GM12878 (cell line): ENCODE results near the gene C6orf89. TPM values are rescaled to one million over a fixed set of nuclear protein-coding genes. Genes with fewer than 3 reads are reported as not detected.

ENCODE experiments used
- ASH2L ChIP-seq: fragments of 300-600, 200-600 bp; sonication (generic); IDR thresholded peaks from 2 replicates; pipeline ENCODE4 v1.6.1; 2017; ENCODE audit warnings: low read depth, mild to moderate bottlenecking, borderline replicate concordance
- BCL11A ChIP-seq: IDR thresholded peaks from 2 replicates; pipeline ENCODE4 v1.6.1; 2011; ENCODE audit warnings: low read depth, low read length
- BRCA1 ChIP-seq: IDR thresholded peaks from 2 replicates; pipeline ENCODE4 v1.6.1; 2011; ENCODE audit warnings: low read depth, low read length, improper control_type of control experiment
- ESRRA ChIP-seq: IDR thresholded peaks from 2 replicates; pipeline ENCODE4 v1.6.1; 2012; ENCODE audit warnings: mild to moderate bottlenecking, low read length, improper control_type of control experiment
- GABPA ChIP-seq: IDR thresholded peaks from 2 replicates; pipeline ENCODE4 v1.6.1; 2014; ENCODE audit warnings: antibody characterized with exemption, low read depth, mild to moderate bottlenecking, inconsistent platforms
- NRF1 ChIP-seq: conservative IDR thresholded peaks from 2 replicates; pipeline ENCODE4 v1.6.1; 2011; ENCODE audit warnings: mild to moderate bottlenecking, low read depth, low read length, improper control_type of control experiment
- POLR2A ChIP-seq: IDR thresholded peaks from 2 replicates; pipeline ENCODE4 v1.6.1; 2011; ENCODE audit warnings: low read depth, mild to moderate bottlenecking, low read length
- SMARCA5 ChIP-seq: fragments of 450-650 bp; IDR thresholded peaks from 2 replicates; pipeline ENCODE4 v1.6.1; 2017; ENCODE audit warnings: mild to moderate bottlenecking
- SP1 ChIP-seq: IDR thresholded peaks from one replicate; pipeline ENCODE4 v1.6.1; 2011; ENCODE audit warnings: low read depth, low read length
- TAF1 ChIP-seq: IDR thresholded peaks from 2 replicates; pipeline ENCODE4 v1.6.1; 2011; ENCODE audit warnings: mild to moderate bottlenecking, low read depth, low read length, borderline replicate concordance
- TCF3 ChIP-seq: IDR thresholded peaks from 2 replicates; pipeline ENCODE4 v1.6.1; 2012; ENCODE audit warnings: low read depth, mild to moderate bottlenecking, low read length, borderline replicate concordance; ENCODE audit not compliant: insufficient read depth
- polyA plus RNA-seq, 11 experiments: library from polyadenylated mRNA; depleted of rRNA in 4 of 11; unstranded in 6 of 11; stranded (reverse) in 5 of 11; fragments of >200 nt; fragmentation: Nextera tagmentation in 4 of 11; fragmentation: Illumina TruSeq in 1 of 11; extraction: Ambion mirVana in 4 of 11; extraction: Trizol in 1 of 11; gene quantifications; 1 replicate in 1 of 11; 2 replicates in 10 of 11; pipeline versions ENCODE4 v1.2.1 to v1.2.3, GENCODE V29; 2011 to 2016; ENCODE audit warnings: inconsistent platforms in 2 of 11, missing spikeins in 2 of 11, low read depth in 1 of 11
- total RNA-seq, 4 experiments: library from RNA; depleted of rRNA in 3 of 4; stranded (reverse); fragments of >200 nt in 3 of 4; fragmentation: Illumina TruSeq in 1 of 4; extraction: Trizol in 1 of 4; gene quantifications; 2 replicates each; pipeline versions ENCODE4 v1.2.1 to v1.2.3, GENCODE V29; 2013 to 2021
- TF ChIP-seq, protein P1 (sequence below): IDR thresholded peaks from 2 replicates; pipeline ENCODE4 v1.6.1; 2011; ENCODE audit warnings: low read depth, mild to moderate bottlenecking, low read length, moderate library complexity, borderline replicate concordance; ENCODE audit errors: extremely low read depth
- TF ChIP-seq, protein P2 (sequence below): fragments of 450-650 bp; conservative IDR thresholded peaks from 2 replicates; pipeline ENCODE4 v1.6.1; 2017; ENCODE audit warnings: mild to moderate bottlenecking, moderate library complexity
- TF ChIP-seq, protein P3 (sequence below), 3 experiments: IDR thresholded peaks in 2 of 3; conservative IDR thresholded peaks in 1 of 3; 2 replicates each; pipeline ENCODE4 v1.5.1; 2011; ENCODE audit warnings: low read depth in 3 of 3, low read length in 3 of 3, mild to moderate bottlenecking in 3 of 3, control low read depth in 2 of 3, moderate library complexity in 2 of 3, inconsistent platforms in 1 of 3, mixed read lengths in 1 of 3; ENCODE audit not compliant: control insufficient read depth in 2 of 3, insufficient read depth in 1 of 3; ENCODE audit errors: extremely low read depth in 1 of 3

Gene C6orf89
- total and polyA plus RNA-seq, 10 of the 15 experiments (the other 5 are each of a cell fraction or from before 2014, with no cell fraction given): 10.8 to 42.7 (median 28.6) TPM

DNA sequence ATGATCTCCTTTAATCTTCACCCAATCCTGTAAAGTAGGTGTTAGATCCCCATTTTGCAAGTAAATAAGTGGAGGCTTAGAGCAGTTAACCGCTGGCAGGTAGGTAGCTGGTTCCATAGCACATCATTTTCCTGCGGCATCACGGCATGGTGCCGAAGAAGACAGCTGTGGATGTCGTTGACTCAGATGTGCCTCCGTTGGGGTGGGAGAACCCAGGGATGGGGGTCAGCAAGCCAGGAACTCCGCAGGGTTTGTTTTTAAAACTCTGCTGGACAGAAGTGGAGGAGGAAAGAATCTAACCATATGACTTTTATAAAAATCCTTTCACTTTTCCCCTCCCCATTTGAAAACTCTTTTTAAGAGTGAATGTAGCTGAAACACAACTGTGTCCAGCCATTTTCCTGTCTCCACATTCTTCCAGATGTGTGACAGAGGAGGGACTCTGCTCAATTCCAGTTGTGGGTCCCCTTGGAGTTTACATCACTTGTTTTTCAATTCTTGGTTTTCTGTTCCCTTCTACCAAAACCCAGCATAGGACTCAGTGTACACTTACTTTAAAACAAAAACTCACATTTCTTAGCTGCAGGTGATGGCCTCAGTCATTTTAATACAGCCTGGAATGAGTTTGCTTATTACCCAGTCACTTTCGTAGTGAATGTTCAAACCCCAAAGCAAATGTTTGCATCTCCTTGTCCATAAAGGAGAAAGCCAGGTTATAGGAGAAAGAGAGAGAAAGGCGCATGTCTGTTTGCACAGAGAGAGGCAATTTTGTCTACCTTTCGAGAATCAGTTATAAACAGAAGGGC lies 41.2 kb downstream of the C6orf89 start (continued):
- TF ChIP-seq NRF1 (no peak), BCL11A (no peak), SP1 (no peak), ASH2L (no peak), ESRRA (no peak), SMARCA5 (no peak), TAF1 (no peak), POLR2A (no peak), BRCA1 (no peak), GABPA (peak; percentile 45; the same call in 1 of the 2 replicates), TCF3 (no peak)
- TF ChIP-seq, protein P1, sequence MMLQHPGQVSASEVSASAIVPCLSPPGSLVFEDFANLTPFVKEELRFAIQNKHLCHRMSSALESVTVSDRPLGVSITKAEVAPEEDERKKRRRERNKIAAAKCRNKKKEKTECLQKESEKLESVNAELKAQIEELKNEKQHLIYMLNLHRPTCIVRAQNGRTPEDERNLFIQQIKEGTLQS: no peak
- TF ChIP-seq, protein P2, sequence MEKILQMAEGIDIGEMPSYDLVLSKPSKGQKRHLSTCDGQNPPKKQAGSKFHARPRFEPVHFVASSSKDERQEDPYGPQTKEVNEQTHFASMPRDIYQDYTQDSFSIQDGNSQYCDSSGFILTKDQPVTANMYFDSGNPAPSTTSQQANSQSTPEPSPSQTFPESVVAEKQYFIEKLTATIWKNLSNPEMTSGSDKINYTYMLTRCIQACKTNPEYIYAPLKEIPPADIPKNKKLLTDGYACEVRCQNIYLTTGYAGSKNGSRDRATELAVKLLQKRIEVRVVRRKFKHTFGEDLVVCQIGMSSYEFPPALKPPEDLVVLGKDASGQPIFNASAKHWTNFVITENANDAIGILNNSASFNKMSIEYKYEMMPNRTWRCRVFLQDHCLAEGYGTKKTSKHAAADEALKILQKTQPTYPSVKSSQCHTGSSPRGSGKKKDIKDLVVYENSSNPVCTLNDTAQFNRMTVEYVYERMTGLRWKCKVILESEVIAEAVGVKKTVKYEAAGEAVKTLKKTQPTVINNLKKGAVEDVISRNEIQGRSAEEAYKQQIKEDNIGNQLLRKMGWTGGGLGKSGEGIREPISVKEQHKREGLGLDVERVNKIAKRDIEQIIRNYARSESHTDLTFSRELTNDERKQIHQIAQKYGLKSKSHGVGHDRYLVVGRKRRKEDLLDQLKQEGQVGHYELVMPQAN: no peak
- TF ChIP-seq, protein P3, sequence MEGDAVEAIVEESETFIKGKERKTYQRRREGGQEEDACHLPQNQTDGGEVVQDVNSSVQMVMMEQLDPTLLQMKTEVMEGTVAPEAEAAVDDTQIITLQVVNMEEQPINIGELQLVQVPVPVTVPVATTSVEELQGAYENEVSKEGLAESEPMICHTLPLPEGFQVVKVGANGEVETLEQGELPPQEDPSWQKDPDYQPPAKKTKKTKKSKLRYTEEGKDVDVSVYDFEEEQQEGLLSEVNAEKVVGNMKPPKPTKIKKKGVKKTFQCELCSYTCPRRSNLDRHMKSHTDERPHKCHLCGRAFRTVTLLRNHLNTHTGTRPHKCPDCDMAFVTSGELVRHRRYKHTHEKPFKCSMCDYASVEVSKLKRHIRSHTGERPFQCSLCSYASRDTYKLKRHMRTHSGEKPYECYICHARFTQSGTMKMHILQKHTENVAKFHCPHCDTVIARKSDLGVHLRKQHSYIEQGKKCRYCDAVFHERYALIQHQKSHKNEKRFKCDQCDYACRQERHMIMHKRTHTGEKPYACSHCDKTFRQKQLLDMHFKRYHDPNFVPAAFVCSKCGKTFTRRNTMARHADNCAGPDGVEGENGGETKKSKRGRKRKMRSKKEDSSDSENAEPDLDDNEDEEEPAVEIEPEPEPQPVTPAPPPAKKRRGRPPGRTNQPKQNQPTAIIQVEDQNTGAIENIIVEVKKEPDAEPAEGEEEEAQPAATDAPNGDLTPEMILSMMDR (IDR thresholded peaks at IDR 0.05 in 2 of 3, conservative IDR thresholded peaks at IDR 0.05 in 1 of 3; ENCODE audit: control insufficient read depth in 2 of 3, extremely low read depth in 1 of 3, insufficient read depth in 1 of 3, low read depth in 3 of 3, low read length in 3 of 3): no peak
